Psoas muscle (tissue), 8 donors: ENCODE data around the gene NBEA. TPM values are rescaled to one million over a fixed set of nuclear protein-coding genes. Genes with fewer than 3 reads are reported as not detected.

Experiments
- ATAC-seq, 4 donors: fragments of 200-7000 bp; cut with Tn5 transposase; one replicate each; pipeline ENCODE4 v1.9.1; 2020; ENCODE audit warnings: moderate library complexity in 3 of 4, mild to moderate bottlenecking in 2 of 4
- DNase-seq, 2 donors: peaks; one replicate each; pipeline ENCODE4 v3.0.0-alpha.2; 2020
- H3K27ac ChIP-seq: fragments of 200-600 bp; one replicate; pipeline ENCODE4 v1.8.0; 2022
- H3K27me3 ChIP-seq, 3 donors: fragments of 200-600 bp in 1 of 3; one replicate each; pipeline versions ENCODE4 v1.6.1 to v1.8.0; 2013 to 2022; ENCODE audit warnings: low read length in 2 of 3, mild to moderate bottlenecking in 2 of 3, moderate library complexity in 1 of 3; ENCODE audit not compliant: insufficient read depth in 3 of 3
- H3K36me3 ChIP-seq, 2 donors: fragments of 200-600 bp in 1 of 2; one replicate each; pipeline versions ENCODE4 v1.6.1 to v1.8.0; 2013 to 2022; ENCODE audit warnings: low read depth in 1 of 2, mild to moderate bottlenecking in 1 of 2, moderate library complexity in 1 of 2; ENCODE audit not compliant: insufficient read depth in 1 of 2
- H3K4me1 ChIP-seq: fragments of 200-600 bp; one replicate; pipeline ENCODE4 v1.8.0; 2022
- H3K4me3 ChIP-seq: fragments of 200-600 bp; one replicate; pipeline ENCODE4 v1.8.0; 2022; ENCODE audit warnings: mild to moderate bottlenecking
- H3K9me3 ChIP-seq: fragments of 200-600 bp; one replicate; pipeline ENCODE4 v1.8.0; 2022
- CTCF ChIP-seq: fragments of 200-600 bp; IDR thresholded peaks from one replicate; pipeline ENCODE4 v1.8.0; 2022; ENCODE audit warnings: antibody characterized with exemption
- WGBS, 3 donors: extraction: QIAGEN DNeasy Blood & Tissue Kit; methylation state at CpG; one replicate each; pipeline versions ENCODE4 v1.1.6 to v1.1.7; 2013; 5-methylcytosine and 5-hydroxymethylcytosine counted together
- intact Hi-C, 2 donors: fragments of 100-400 bp; cut with DNase I; formaldehyde crosslinking; loops; one replicate each; pipeline versions ENCODE4 v1.11.0 to v1.14.2; 2022
- polyA plus RNA-seq, 3 donors: library from polyadenylated mRNA; stranded (reverse); fragments of 200-250 nt; gene quantifications; one replicate each; pipeline ENCODE4 v1.2.3, GENCODE V29; 2013
- total RNA-seq, 4 donors: library from RNA; stranded (reverse); fragmentation: NEBNext Ultra II Directional in 2 of 4; extraction: Animal tissue kit (Norgen Biotek cat#: 25700) in 2 of 4; gene quantifications; one replicate each; pipeline versions ENCODE4 v1.2.1 to v1.2.4, GENCODE V29; 2021 to 2023
- donor health status: healthy with polysubstance abuse.
- donor health status: DM: no; HTN: no; CAD: no; lungs with moderate emphysema.
- donor health status: Bipolar disorder and iron deficiency.
- donor health status: healthy.
- donor health status: DM: yes; HTN: yes; CAD: no.
- donor health status: DM: no; HTN: no; CAD: no.
- donor health status: DM: no; HTN: no; CAD: no.
- donor health status: DM: yes; HTN: yes; CAD: no.

Gene NBEA
- total and polyA plus RNA-seq, 7 donors = 0.99 to 5.3 (median 1.5) TPM

GRCh38 chr13:34943436-34944273 lies 1.6 kb downstream of the NBEA start:
- no peak for TF ChIP-seq CTCF
- Histone ChIP-seq H3K4me1 (peaks cover 17% of the 10 kb centered on the region), H3K4me3 (peak overlapping the region; percentile 90), H3K27me3 (no peaks in the 10 kb centered on the region), H3K27ac (no peak overlapping the region), H3K36me3 (no peaks in the 10 kb centered on the region), H3K9me3 (no peaks in the 10 kb centered on the region)
- 26 to 30% (median 27%) methylated on average over 10 of the region's 10 CpGs for WGBS, 3 donors
- DNase-seq (no peak), ATAC-seq (no peak)
- intact Hi-C loops = loop anchor here in 1 of 2 donors (10.0 kb wide), 1 partner anchor 211 kb away; no protein-coding TSS in a partner anchor

- ATAC-seq (no peak), DNase-seq (no peak)
- no peaks in the 10 kb centered on the region for H3K27me3 ChIP-seq
- no peak overlapping the region for H3K27ac ChIP-seq
- WGBS, 3 donors = 88 to 96% (median 92%) methylated on average over 2 of the region's 2 CpGs
- peak overlapping the region; percentile 90 for H3K4me3 ChIP-seq
- H3K4me1 ChIP-seq = peaks cover 17% of the 10 kb centered on the region
- H3K9me3 ChIP-seq = no peaks in the 10 kb centered on the region
- no peak for TF ChIP-seq CTCF
- no peaks in the 10 kb centered on the region for H3K36me3 ChIP-seq
- intact Hi-C loops = loop anchor here in 1 of 2 donors (10.0 kb wide), 1 partner anchor 211 kb away; no protein-coding TSS in a partner anchor
These were observed 2.2 kb downstream of the NBEA start for GRCh38 chr13:34944274-34944634.

- Histone ChIP-seq H3K36me3 (no peaks in the 10 kb centered on the region), H3K27me3 (no peaks in the 10 kb centered on the region), H3K4me3 (no peak overlapping the region), H3K27ac (no peak overlapping the region), H3K4me1 (peaks cover 17% of the 10 kb centered on the region), H3K9me3 (no peaks in the 10 kb centered on the region)
- ATAC-seq (no peak), DNase-seq (no peak)
- TF ChIP-seq CTCF = no peak
- intact Hi-C loops = loop anchor here in 1 of 2 donors (10.0 kb wide), 1 partner anchor 210 kb away; no protein-coding TSS in a partner anchor
- 58 to 62% (median 59%) methylated on average over 2 of the region's 2 CpGs for WGBS, 3 donors
These were observed 2.7 kb downstream of the NBEA start for GRCh38 chr13:34944751-34945150.

GRCh38 chr13:34951528-34951927 lies 9.5 kb downstream of the NBEA start:
- no peaks in the 10 kb centered on the region for H3K9me3 ChIP-seq
- DNase-seq (no peak), ATAC-seq (no peak)
- H3K4me3 ChIP-seq = no peak overlapping the region
- no peak for TF ChIP-seq CTCF
- no peak overlapping the region for H3K27ac ChIP-seq
- no peaks in the 10 kb centered on the region for H3K27me3 ChIP-seq
- intact Hi-C loops = no loop called here
- no peaks in the 10 kb centered on the region for H3K36me3 ChIP-seq
- H3K4me1 ChIP-seq = no peaks in the 10 kb centered on the region
